ENCODE results near the gene SLMAP.

DNA sequence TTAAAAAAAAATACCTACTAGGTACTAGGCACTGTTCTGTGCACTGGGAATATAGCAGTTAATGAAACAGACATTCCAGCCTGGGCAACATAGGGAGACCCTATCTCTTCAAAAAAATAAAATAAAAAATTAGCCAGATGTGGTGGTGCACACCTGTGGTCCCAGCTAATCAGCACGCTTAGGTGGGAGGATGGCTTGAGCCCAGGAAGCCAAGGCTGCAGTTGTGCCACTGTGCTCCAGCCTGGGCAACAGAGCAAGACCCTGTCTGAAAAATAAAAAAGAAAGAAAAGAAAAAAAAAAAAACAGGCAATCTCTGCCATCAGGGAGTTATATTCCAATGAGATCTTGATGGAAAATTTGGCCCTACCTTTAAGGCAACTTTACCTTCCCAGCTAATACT, 137.0 kb downstream of the SLMAP start:
- TF ChIP-seq EZH2 (IDR thresholded peaks at IDR 0.05) (no peak), POLR2AphosphoS5 (IDR thresholded peaks at IDR 0.05; ENCODE audit: borderline replicate concordance, low read depth, low read length) (no peak), FOXP2 (optimal IDR thresholded peaks at IDR 0.05; ENCODE audit: control extremely low read depth, extremely low read length, insufficient read depth) (no peak)
